Right cardiac atrium (tissue), 5 donors: Measurements from ENCODE around the gene CAPS. TPM values are rescaled to one million over a fixed set of nuclear protein-coding genes. Genes with fewer than 3 reads are reported as not detected.
A peak's percentile ranks its signal among the peaks of the same experiment; 100 is the strongest.
"Not testable (repeated sequence)": the region's sequence is repeated elsewhere in the genome, so short reads cannot be mapped to it uniquely, and the experiment has no call there.

Experiments used
- ATAC-seq, 2 donors: fragments of 200-7000 bp; cut with Tn5 transposase; one replicate each; pipeline versions ENCODE4 v1.8.0 to v1.9.1; 2020; ENCODE audit warnings: moderate library complexity in 2 of 2, mild to moderate bottlenecking in 1 of 2
- DNase-seq, 3 donors: peaks; one replicate each; pipeline ENCODE4 v3.0.0-alpha.2; 2020
- H3K27ac ChIP-seq: one replicate; pipeline ENCODE4 v1.5.1; 2013; ENCODE audit warnings: mild to moderate bottlenecking, low read length, control low read depth, moderate library complexity
- H3K27me3 ChIP-seq: one replicate; pipeline ENCODE4 v1.6.1; 2013; ENCODE audit not compliant: control insufficient read depth, insufficient read depth
- H3K4me1 ChIP-seq: one replicate; pipeline ENCODE4 v1.6.1; 2013; ENCODE audit warnings: low read length; ENCODE audit not compliant: control insufficient read depth, insufficient read depth
- H3K4me3 ChIP-seq: one replicate; pipeline ENCODE4 v1.5.1; 2013; ENCODE audit warnings: low read length, control low read depth
- H3K9me3 ChIP-seq: one replicate; pipeline ENCODE4 v1.6.1; 2013; ENCODE audit warnings: low read length; ENCODE audit not compliant: control insufficient read depth
- WGBS: extraction: QIAGEN DNeasy Blood & Tissue Kit; methylation state at CpG from one replicate; pipeline ENCODE4 v1.1.7; 2013; 5-methylcytosine and 5-hydroxymethylcytosine counted together
- intact Hi-C, 4 donors: fragments of 100-400 bp; cut with DNase I; formaldehyde crosslinking; loops; one replicate each; pipeline versions ENCODE4 v1.11.0 to v1.14.0; 2022 to 2023
- polyA plus RNA-seq: library from polyadenylated mRNA; stranded (reverse); fragments of 200-250 nt; gene quantifications from one replicate; pipeline ENCODE4 v1.2.3, GENCODE V29; 2013
- total RNA-seq, 4 donors: library from RNA; stranded (reverse); fragmentation: NEBNext Ultra II Directional; extraction: Animal tissue kit (Norgen Biotek cat#: 25700); gene quantifications; one replicate each; pipeline ENCODE4 v1.2.1, GENCODE V29; 2021
- donor health status: healthy with polysubstance abuse.
- donor health status: DM: no; HTN: yes; CAD: no.
- donor health status: DM: no; HTN: no; CAD: no.
- donor health status: DM: no; HTN: yes; CAD: no; lungs with severe emphysema.
- donor health status: DM: yes; HTN: yes; CAD: no.

The CAPS gene
- total and polyA plus RNA-seq, 5 donors = 7.1 to 14.2 (median 9.7) TPM

DNA sequence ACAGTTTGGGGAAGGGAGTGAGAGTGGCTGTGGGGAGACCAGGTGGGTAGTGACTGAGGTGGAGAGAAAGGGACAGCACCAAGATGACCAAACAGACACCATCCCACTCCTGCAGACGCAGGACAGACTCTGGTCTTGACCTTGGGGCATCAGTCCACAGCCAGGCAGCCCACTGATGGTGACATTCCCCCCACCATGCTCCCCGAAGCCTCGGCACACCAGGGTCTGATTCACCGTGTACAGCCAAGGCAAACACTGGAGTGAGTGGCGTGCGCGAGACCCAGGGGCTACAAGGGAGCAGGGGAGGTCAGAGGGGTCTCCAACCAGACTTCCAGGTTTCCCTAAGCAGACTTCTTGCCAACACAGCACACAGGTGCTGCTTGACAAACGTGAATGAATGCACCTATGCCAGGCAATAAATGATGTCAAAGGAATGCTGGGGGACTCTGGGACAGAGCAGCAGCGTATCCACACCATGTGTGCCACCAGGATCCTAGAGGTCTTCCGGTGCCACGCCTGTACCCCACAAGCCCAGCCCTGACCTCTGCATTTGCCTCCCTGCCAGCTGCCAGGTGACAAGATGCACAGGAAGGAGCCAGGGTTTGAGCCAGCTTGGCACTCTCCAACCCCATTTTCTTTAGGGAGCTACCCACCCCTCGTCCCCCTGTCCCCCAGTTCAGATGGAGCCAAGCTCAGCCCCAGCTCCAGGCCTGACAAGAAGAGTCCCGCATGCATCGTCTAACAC is 45.4 kb downstream of the CAPS start:
- DNase-seq (peak in 2 of 3 donors; percentile 29 to 35), ATAC-seq (no peak)
- intact Hi-C loops = loop anchor here in 1 of 4 donors (10.0 kb wide), 1 partner anchor 55 kb away; the partner anchor contains the start of genes NDUFA11 and VMAC
- Histone ChIP-seq H3K4me1 (peaks cover 40% of the 10 kb centered on the region), H3K27me3 (no peaks in the 10 kb centered on the region), H3K9me3 (no peaks in the 10 kb centered on the region), H3K4me3 (no peak overlapping the region), H3K27ac (peak overlapping the region; percentile 71)
- 79% methylated on average over 14 of the region's 14 CpGs for WGBS

GRCh38 chr19:5960005-5961001 is 46.2 kb downstream of the CAPS start:
- DNase-seq (peak in 2 of 3 donors; percentile 72 to 73), ATAC-seq (no peak)
- H3K4me1 ChIP-seq = peaks cover 44% of the 10 kb centered on the region
- no peaks in the 10 kb centered on the region for H3K27me3 ChIP-seq
- 54% methylated on average over 18 of the region's 18 CpGs for WGBS
- no peak overlapping the region for H3K4me3 ChIP-seq
- no peaks in the 10 kb centered on the region for H3K9me3 ChIP-seq
- intact Hi-C loops = no loop called here
- peak overlapping the region; percentile 71 for H3K27ac ChIP-seq

- intact Hi-C loops = not testable (repeated sequence)
Measured at GRCh38 chr19:5961641-5961968, 47.6 kb downstream of the CAPS start.

GRCh38 chr19:5961969-5962945 is 48.2 kb downstream of the CAPS start:
- Histone ChIP-seq H3K27ac (peak overlapping the region; percentile 16), H3K27me3 (no peaks in the 10 kb centered on the region), H3K9me3 (no peaks in the 10 kb centered on the region), H3K4me1 (peaks cover 53% of the 10 kb centered on the region), H3K4me3 (no peak overlapping the region)
- intact Hi-C loops = no loop called here
- ATAC-seq = peak; percentile 53 to 76
- WGBS = 24% methylated on average over 29 of the region's 29 CpGs
- peak in 2 of 3 donors; percentile 70 to 75 for DNase-seq

More at GRCh38 chr19:5961641-5961968, 47.6 kb downstream of the CAPS start:
- H3K9me3 ChIP-seq, H3K4me3 ChIP-seq, H3K27me3 ChIP-seq, DNase-seq, ATAC-seq: not testable (repeated sequence)
- Histone ChIP-seq H3K4me1 (peaks cover 52% of the 10 kb centered on the region), H3K27ac (peak overlapping the region; percentile 16)
- WGBS = 56% methylated on average over 6 of the region's 6 CpGs

DNA sequence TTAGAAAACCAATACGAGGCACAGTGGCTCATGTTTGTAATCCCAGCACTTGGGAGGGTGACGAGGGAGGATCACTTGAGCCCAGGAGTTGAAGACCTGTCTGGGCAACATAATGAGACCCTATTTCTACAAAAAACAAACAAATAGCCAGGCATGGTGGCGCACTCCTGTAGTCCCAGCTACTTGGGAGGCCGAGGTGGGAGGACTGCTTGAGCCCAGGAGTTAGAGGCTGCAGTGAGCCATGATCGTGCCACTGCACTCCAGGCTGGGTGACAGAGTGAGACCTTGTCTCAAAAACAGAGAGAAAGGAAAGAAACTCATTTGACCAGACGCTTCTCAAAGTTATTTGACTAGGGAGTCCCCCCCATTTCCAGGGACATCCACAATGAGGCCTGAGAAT is 49.2 kb downstream of the CAPS start:
- H3K27ac ChIP-seq = not testable (repeated sequence)
- DNase-seq = peak in 2 of 3 donors; percentile 7 to 23
- WGBS = 89% methylated on average over 6 of the region's 6 CpGs

GRCh38 chr19:5963855-5964254 is 49.8 kb downstream of the CAPS start:
- WGBS = 90% methylated on average over 7 of the region's 7 CpGs
- ATAC-seq = no peak
- no peak overlapping the region for H3K27ac ChIP-seq
- no peak overlapping the region for H3K4me3 ChIP-seq
- no peaks in the 10 kb centered on the region for H3K9me3 ChIP-seq
- peaks cover 60% of the 10 kb centered on the region for H3K4me1 ChIP-seq
- H3K27me3 ChIP-seq = no peaks in the 10 kb centered on the region
- intact Hi-C loops = no loop called here
- DNase-seq = peak in 2 of 3 donors; percentile 6 to 30

More for the DNA sequence above, 49.2 kb downstream of the CAPS start:
- H3K27me3 ChIP-seq, intact Hi-C loops, H3K4me3 ChIP-seq, ATAC-seq, H3K9me3 ChIP-seq: not testable (repeated sequence)
- H3K4me1 ChIP-seq = peaks cover 57% of the 10 kb centered on the region

DNA sequence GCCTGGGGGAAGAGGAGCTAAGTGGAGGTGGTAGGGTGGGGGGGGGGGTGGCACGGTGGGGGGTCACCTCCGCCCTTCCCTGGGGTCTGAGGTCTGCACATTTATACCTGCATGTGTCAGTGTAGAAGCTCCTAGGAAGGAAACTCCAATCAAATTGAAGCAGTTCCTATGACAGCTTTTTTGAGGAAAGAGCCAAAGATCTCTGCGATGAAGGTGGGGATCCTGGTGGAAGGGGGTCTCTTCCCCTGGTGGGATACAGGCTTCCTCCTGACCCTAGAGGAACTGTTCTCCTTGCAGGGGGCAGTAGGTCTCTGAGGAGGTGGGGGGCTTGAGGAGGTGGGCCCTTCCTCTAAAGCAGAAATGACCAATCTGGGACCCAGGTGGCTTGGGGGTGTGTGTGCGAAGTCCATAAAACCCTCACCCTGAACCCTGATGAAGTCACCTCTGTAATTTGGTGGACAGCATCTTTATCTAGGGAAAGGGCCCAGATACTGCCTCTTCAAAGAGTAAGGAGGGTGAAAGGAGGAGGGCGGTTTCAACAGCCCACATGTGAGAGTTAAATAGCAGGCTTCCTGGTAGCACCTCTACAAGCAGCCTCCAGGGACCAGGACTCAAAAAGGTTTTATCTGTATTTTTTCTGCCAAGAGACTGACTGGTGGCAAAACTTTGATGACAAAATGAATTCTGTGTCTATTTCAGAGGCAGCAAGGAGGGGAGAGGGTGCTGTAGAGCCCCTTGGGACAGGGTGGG is 50.9 kb downstream of the CAPS start:
- 79% methylated on average over 5 of the region's 5 CpGs for WGBS
- peaks cover 55% of the 10 kb centered on the region for H3K4me1 ChIP-seq
- H3K9me3 ChIP-seq = no peaks in the 10 kb centered on the region
- no peaks in the 10 kb centered on the region for H3K27me3 ChIP-seq
- DNase-seq (no peak), ATAC-seq (no peak)
- no peak overlapping the region for H3K27ac ChIP-seq
- no peak overlapping the region for H3K4me3 ChIP-seq
- intact Hi-C loops = no loop called here

Other genes starting within 250 kb of the CAPS start
- 100 to 1,000 TPM; 132 to 175 (median 149) TPM for gene MICOS13, start 233.7 kb upstream of the CAPS start, total RNA-seq
- 296 TPM for gene MICOS13, start 233.7 kb upstream of the CAPS start, polyA plus RNA-seq
- gene HSD11B1L, start 233.2 kb upstream of the CAPS start, total RNA-seq = 1 to 10 TPM; 4.3 to 7.1 (median 6.8) TPM
- 9.8 TPM for gene HSD11B1L, start 233.2 kb upstream of the CAPS start, polyA plus RNA-seq
- gene RPL36, start 224.0 kb upstream of the CAPS start, total RNA-seq = 100 to 1,000 TPM; 451 to 525 (median 478) TPM
- gene RPL36, start 224.0 kb upstream of the CAPS start, polyA plus RNA-seq = 727 TPM
- 10 to 100 TPM; 55.4 to 66.2 (median 59.3) TPM for gene LONP1, start 194.1 kb upstream of the CAPS start, total RNA-seq
- 60.3 TPM for gene LONP1, start 194.1 kb upstream of the CAPS start, polyA plus RNA-seq
- gene CATSPERD, start 193.6 kb upstream of the CAPS start, total RNA-seq = not detected
- not detected for gene CATSPERD, start 193.6 kb upstream of the CAPS start, polyA plus RNA-seq
- 1 to 10 TPM in 2 of 4 donors, under 1 TPM in 2; 0.74 to 1.7 (median 1.2) TPM for gene PRR22, start 129.5 kb upstream of the CAPS start, total RNA-seq
- 0.84 TPM for gene PRR22, start 129.5 kb upstream of the CAPS start, polyA plus RNA-seq
- gene DUS3L, start 123.1 kb upstream of the CAPS start, total RNA-seq = 10 to 100 TPM; 16.0 to 27.3 (median 19.7) TPM
- 15.5 TPM for gene DUS3L, start 123.1 kb upstream of the CAPS start, polyA plus RNA-seq
- gene NRTN, start 109.2 kb upstream of the CAPS start, total RNA-seq = 10 to 100 TPM; 31.6 to 57.1 (median 52.5) TPM
- 31.7 TPM for gene NRTN, start 109.2 kb upstream of the CAPS start, polyA plus RNA-seq
- not detected for gene FUT6, start 74.6 kb upstream of the CAPS start, total RNA-seq
- gene FUT6, start 74.6 kb upstream of the CAPS start, polyA plus RNA-seq = not detected
- gene FUT3, start 62.8 kb upstream of the CAPS start, total RNA-seq = not detected
- gene FUT3, start 62.8 kb upstream of the CAPS start, polyA plus RNA-seq = not detected
- gene FUT5, start 43.7 kb upstream of the CAPS start, total RNA-seq = not detected
- not detected for gene FUT5, start 43.7 kb upstream of the CAPS start, polyA plus RNA-seq
- gene NDUFA11, start 10.5 kb upstream of the CAPS start, total RNA-seq = 100 to 1,000 TPM; 515 to 756 (median 624) TPM
- gene NDUFA11, start 10.5 kb upstream of the CAPS start, polyA plus RNA-seq = 1,214 TPM
- 1 to 10 TPM; 1.9 to 5.8 (median 3.8) TPM for gene VMAC, start 9.4 kb upstream of the CAPS start, total RNA-seq
- 3.6 TPM for gene VMAC, start 9.4 kb upstream of the CAPS start, polyA plus RNA-seq
- 10 to 100 TPM; 54.8 to 73.8 (median 67.7) TPM for gene RANBP3, start 63.9 kb downstream of the CAPS start, total RNA-seq
- 49.6 TPM for gene RANBP3, start 63.9 kb downstream of the CAPS start, polyA plus RNA-seq
- 10 to 100 TPM in 2 of 4 donors, 1 to 10 TPM in 2; 5.1 to 15.9 (median 9.6) TPM for gene RFX2, start 196.2 kb downstream of the CAPS start, total RNA-seq
- 8.2 TPM for gene RFX2, start 196.2 kb downstream of the CAPS start, polyA plus RNA-seq
- gene ACSBG2, start 221.4 kb downstream of the CAPS start, total RNA-seq = not detected
- gene ACSBG2, start 221.4 kb downstream of the CAPS start, polyA plus RNA-seq = not detected